ENCODE measurements around the gene ZNF740. TPM values are rescaled to one million over a fixed set of nuclear protein-coding genes. Genes with fewer than 3 reads are reported as not detected.

The ZNF740 gene
- total and polyA plus RNA-seq, 2 experiments from 2014 or later = 4.6 to 13.2 TPM

DNA sequence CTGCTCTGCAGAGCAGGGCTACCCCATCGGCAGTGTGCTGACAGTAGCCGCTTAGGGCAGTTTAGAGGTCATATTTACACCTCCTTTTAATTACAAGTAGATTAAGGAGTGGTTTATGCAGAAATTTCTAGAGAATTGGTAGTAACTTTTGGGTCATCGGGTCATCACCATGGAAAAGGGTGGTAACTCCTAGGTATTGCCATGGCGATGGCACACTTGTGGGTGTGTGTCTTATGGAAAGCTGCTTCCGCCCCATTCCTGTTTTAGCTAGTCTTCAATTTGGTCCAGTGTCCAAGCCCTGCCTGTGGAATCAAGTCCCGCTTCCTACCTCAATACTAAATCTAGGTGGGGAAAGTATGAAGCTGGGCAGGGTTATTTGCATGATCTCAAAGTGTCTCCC is 29.5 kb upstream of the ZNF740 start:
- H3K9me2 ChIP-seq (replicated peaks; ENCODE audit: insufficient read depth) = no peaks in the 10 kb centered on the region
- no peak overlapping the region for H3K4me2 ChIP-seq
- H3K27ac ChIP-seq = no peak overlapping the region
- WGBS (ENCODE audit: low lambda C conversion rate, missing lambda C conversion rate) = 90% methylated on average over 6 of the region's 6 CpGs
- no peaks in the 10 kb centered on the region for H3K4me1 ChIP-seq (ENCODE audit: insufficient read depth)
- no peak for DNase-seq (ENCODE audit: low spot score)
- H3K9me3 ChIP-seq (ENCODE audit: low read depth) = no peaks in the 10 kb centered on the region
- H3K4me3 ChIP-seq = no peak overlapping the region
- no peaks in the 10 kb centered on the region for H4K20me1 ChIP-seq (ENCODE audit: insufficient read depth, poor library complexity, severe bottlenecking)
- H2AFZ ChIP-seq = no peak overlapping the region
- H3K27me3 ChIP-seq = no peaks in the 10 kb centered on the region
- no peak for TF ChIP-seq EZH2 (IDR thresholded peaks at IDR 0.05; ENCODE audit: borderline replicate concordance)
- TF ChIP-seq EZH2phosphoT487 (IDR thresholded peaks at IDR 0.05; ENCODE audit: low read depth, severe bottlenecking, unreplicated experiment) = no peak
- TF ChIP-seq CTCF (IDR thresholded peaks at IDR 0.05; ENCODE audit: poor library complexity) = no peak
- H3K79me2 ChIP-seq = no peaks in the 10 kb centered on the region
- H3K36me3 ChIP-seq (replicated peaks; ENCODE audit: insufficient read depth, low read depth) = no peaks in the 10 kb centered on the region

GRCh38 chr12:53152390-53152789 is 28.1 kb upstream of the ZNF740 start:
- Histone ChIP-seq H3K27me3 (no peaks in the 10 kb centered on the region), H4K20me1 (ENCODE audit: insufficient read depth, poor library complexity, severe bottlenecking) (no peaks in the 10 kb centered on the region), H3K4me3 (no peak overlapping the region), H3K36me3 (replicated peaks; ENCODE audit: insufficient read depth, low read depth) (no peaks in the 10 kb centered on the region), H3K9me2 (replicated peaks; ENCODE audit: insufficient read depth) (no peaks in the 10 kb centered on the region), H3K27ac (no peak overlapping the region), H2AFZ (no peak overlapping the region), H3K4me1 (ENCODE audit: insufficient read depth) (no peaks in the 10 kb centered on the region), H3K79me2 (no peaks in the 10 kb centered on the region), H3K9me3 (ENCODE audit: low read depth) (no peaks in the 10 kb centered on the region), H3K4me2 (no peak overlapping the region)
- TF ChIP-seq CTCF (IDR thresholded peaks at IDR 0.05; ENCODE audit: poor library complexity) (no peak), EZH2phosphoT487 (IDR thresholded peaks at IDR 0.05; ENCODE audit: low read depth, severe bottlenecking, unreplicated experiment) (no peak), EZH2 (IDR thresholded peaks at IDR 0.05; ENCODE audit: borderline replicate concordance) (no peak)
- DNase-seq (ENCODE audit: low spot score) = no peak

GRCh38 chr12:53159195-53159839 is 21.2 kb upstream of the ZNF740 start:
- TF ChIP-seq CTCF (IDR thresholded peaks at IDR 0.05; ENCODE audit: poor library complexity) = peak; percentile 91
- TF ChIP-seq EZH2phosphoT487 (IDR thresholded peaks at IDR 0.05; ENCODE audit: low read depth, severe bottlenecking, unreplicated experiment) = no peak
- H3K4me1 ChIP-seq (ENCODE audit: insufficient read depth) = no peaks in the 10 kb centered on the region
- H3K9me2 ChIP-seq (replicated peaks; ENCODE audit: insufficient read depth) = no peaks in the 10 kb centered on the region
- DNase-seq (ENCODE audit: low spot score) = peak; percentile 85
- no peaks in the 10 kb centered on the region for H4K20me1 ChIP-seq (ENCODE audit: insufficient read depth, poor library complexity, severe bottlenecking)
- no peaks in the 10 kb centered on the region for H3K79me2 ChIP-seq
- H3K27ac ChIP-seq = no peak overlapping the region
- no peaks in the 10 kb centered on the region for H3K36me3 ChIP-seq (replicated peaks; ENCODE audit: insufficient read depth, low read depth)
- WGBS (ENCODE audit: low lambda C conversion rate, missing lambda C conversion rate) = 32% methylated on average over 14 of the region's 14 CpGs
- H3K4me2 ChIP-seq = no peak overlapping the region
- no peak overlapping the region for H3K4me3 ChIP-seq
- H2AFZ ChIP-seq = no peak overlapping the region
- no peaks in the 10 kb centered on the region for H3K27me3 ChIP-seq
- H3K9me3 ChIP-seq (ENCODE audit: low read depth) = no peaks in the 10 kb centered on the region

DNA sequence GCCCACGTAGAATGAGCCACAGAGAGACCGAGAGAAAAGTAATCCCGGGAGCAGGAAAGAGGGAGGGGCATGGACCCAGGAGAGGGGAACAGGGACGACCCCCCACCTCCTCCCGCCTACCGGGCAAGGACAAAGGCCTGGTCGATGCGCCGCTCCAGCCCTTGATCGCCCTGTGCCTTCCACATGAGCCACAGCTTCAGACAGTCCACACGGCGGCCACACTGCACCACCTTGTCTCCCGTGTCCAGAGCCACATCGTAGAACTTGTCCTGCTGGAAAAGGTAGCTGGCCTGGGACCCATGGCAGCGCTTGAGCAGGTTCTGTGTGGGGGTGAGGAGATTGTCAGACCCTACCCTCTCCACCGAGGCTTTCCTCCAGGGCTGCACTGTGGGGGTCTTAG is 20.5 kb upstream of the ZNF740 start:
- Histone ChIP-seq H3K36me3 (replicated peaks; ENCODE audit: insufficient read depth, low read depth) (no peaks in the 10 kb centered on the region), H3K4me1 (ENCODE audit: insufficient read depth) (no peaks in the 10 kb centered on the region), H3K27ac (no peak overlapping the region), H3K4me3 (no peak overlapping the region), H3K27me3 (no peaks in the 10 kb centered on the region), H2AFZ (no peak overlapping the region), H3K4me2 (no peak overlapping the region), H3K9me3 (ENCODE audit: low read depth) (no peaks in the 10 kb centered on the region), H4K20me1 (ENCODE audit: insufficient read depth, poor library complexity, severe bottlenecking) (no peaks in the 10 kb centered on the region), H3K79me2 (no peaks in the 10 kb centered on the region), H3K9me2 (replicated peaks; ENCODE audit: insufficient read depth) (no peaks in the 10 kb centered on the region)
- TF ChIP-seq CTCF (IDR thresholded peaks at IDR 0.05; ENCODE audit: poor library complexity) (no peak), EZH2 (IDR thresholded peaks at IDR 0.05; ENCODE audit: borderline replicate concordance) (no peak), EZH2phosphoT487 (IDR thresholded peaks at IDR 0.05; ENCODE audit: low read depth, severe bottlenecking, unreplicated experiment) (no peak)
- WGBS (ENCODE audit: low lambda C conversion rate, missing lambda C conversion rate) = 84% methylated on average over 16 of the region's 16 CpGs
- no peak for DNase-seq (ENCODE audit: low spot score)

Data from hepatocyte (in vitro differentiated cells).